Epithelial cell of alveolus of lung (primary cell): ENCODE results near the gene PTGR3. TPM values are rescaled to one million over a fixed set of nuclear protein-coding genes. Genes with fewer than 3 reads are reported as not detected.

Experiments
- total RNA-seq: library from RNA; depleted of rRNA; stranded (reverse); fragments of >200 nt; gene quantifications from 2 replicates; pipeline ENCODE4 v1.2.1, GENCODE V29; 2015

Gene PTGR3
- total RNA-seq: 13.7 and 32.4 TPM in 2 replicates

GRCh38 chr18:75209129-75209950 lies at the start of gene PTGR3:
PTGR3 (minus strand) TSS chr18:75209139; CDS start chr18:75209058, 81 bp downstream.

GRCh38 chr18:75210274-75211001 lies 1.5 kb upstream of the PTGR3 start, which contains the start of gene TSHZ1:
TSHZ1 (plus strand) TSS chr18:75210797; CDS start chr18:75211877, 1,080 bp downstream.

Other genes starting within 250 kb of the PTGR3 start
- gene TSHZ1, start 1.7 kb upstream of the PTGR3 start, total RNA-seq: 8.7 and 22.4 TPM in 2 replicates
- not detected in 2 replicates for gene SMIM21, start 218.6 kb upstream of the PTGR3 start, total RNA-seq